Heart right ventricle (tissue), 16 donors: Measurements from ENCODE around the gene DNAJB9. TPM values are rescaled to one million over a fixed set of nuclear protein-coding genes. Genes with fewer than 3 reads are reported as not detected.

Experiments used
- ATAC-seq, 8 donors: fragments of 200-7000 bp; cut with Tn5 transposase; one replicate each; pipeline ENCODE4 v1.9.1; 2020; ENCODE audit warnings: mild to moderate bottlenecking in 8 of 8, moderate library complexity in 8 of 8, moderate number of reproducible peaks in 1 of 8
- DNase-seq, 2 donors: peaks; one replicate each; pipeline ENCODE4 v3.0.0-alpha.2; 2020
- H3K27ac ChIP-seq, 10 donors: fragments of 200-600 bp; sonication (generic) in 2 of 10; one replicate each; pipeline versions ENCODE4 v1.5.0 to v1.8.0; 2020 to 2022; ENCODE audit warnings: mild to moderate bottlenecking in 3 of 10
- H3K27me3 ChIP-seq, 7 donors: fragments of 200-600 bp; one replicate each; pipeline ENCODE4 v1.8.0; 2021 to 2022; ENCODE audit warnings: mild to moderate bottlenecking in 2 of 7
- H3K36me3 ChIP-seq, 9 donors: fragments of 200-600 bp; sonication (generic) in 1 of 9; one replicate each; pipeline versions ENCODE4 v1.5.0 to v1.8.0; 2020 to 2022; ENCODE audit warnings: mild to moderate bottlenecking in 2 of 9
- H3K4me1 ChIP-seq, 9 donors: fragments of 200-600 bp; sonication (generic) in 1 of 9; one replicate each; pipeline versions ENCODE4 v1.5.0 to v1.8.0; 2020 to 2022; ENCODE audit warnings: mild to moderate bottlenecking in 4 of 9
- H3K4me3 ChIP-seq, 10 donors: fragments of 200-600 bp; sonication (generic) in 2 of 10; one replicate each; pipeline versions ENCODE4 v1.5.0 to v1.8.0; 2020 to 2022; ENCODE audit warnings: mild to moderate bottlenecking in 7 of 10, moderate library complexity in 2 of 10
- H3K9me3 ChIP-seq, 11 donors: fragments of 200-600 bp in 10 of 11; sonication (generic) in 2 of 11; one replicate each; pipeline versions ENCODE4 v1.5.0 to v1.8.0; 2013 to 2022; ENCODE audit warnings: mild to moderate bottlenecking in 2 of 11, control low read depth in 1 of 11, moderate library complexity in 1 of 11
- WGBS, 2 donors: extraction: QIAGEN DNeasy Blood & Tissue Kit; methylation state at CpG; one replicate each; pipeline ENCODE4 v1.1.7; 2013; ENCODE audit warnings: inconsistent platforms in 1 of 2; 5-methylcytosine and 5-hydroxymethylcytosine counted together
- intact Hi-C, 10 donors: fragments of 100-400 bp; cut with DNase I; formaldehyde crosslinking; loops; one replicate each; pipeline versions ENCODE4 v1.11.1 to v1.14.2; 2022
- polyA plus RNA-seq, 2 donors: library from polyadenylated mRNA; stranded (reverse); fragments of 200-250 nt; gene quantifications; one replicate each; pipeline ENCODE4 v1.2.3, GENCODE V29; 2013
- total RNA-seq, 10 donors: library from RNA; stranded (reverse); fragmentation: NEBNext Ultra II Directional in 3 of 10; extraction: Animal tissue kit (Norgen Biotek cat#: 25700) in 3 of 10; gene quantifications; one replicate each; pipeline versions ENCODE4 v1.2.1 to v1.2.4, GENCODE V29; 2021 to 2023
- TF ChIP-seq, protein P1 (sequence below), 9 donors: fragments of 200-600 bp; sonication (generic) in 2 of 9; IDR thresholded peaks; one replicate each; pipeline versions ENCODE4 v1.5.0 to v1.8.0; 2021 to 2022; ENCODE audit warnings: antibody characterized with exemption in 9 of 9, mild to moderate bottlenecking in 5 of 9, moderate library complexity in 1 of 9
- donor health status: Arrhythmogenic right ventricular cardiomyopathy.
- donor health status: ischemic (EF 13 %, LVEDD 7.1; RV severe dilation, severe dysfunction).
- donor health status: healthy with polysubstance abuse.
- donor health status: DM: no; HTN: yes; CAD: no.
- donor health status: DM: no; HTN: no; CAD: no.
- donor health status: ischemic (EF 25% LVEDD 6.9; RV normal size, moderate dysfunction).
- donor health status: ischemic (EF 25% LVEDD 5.7; RV mildly dilated, moderate dysfunction).
- donor health status: healthy.
- donor health status: DM: yes; HTN: yes; CAD: no.
- donor health status: Ischemic cardiomyopathy.
- donor health status: ischemic (EF 35%, LVEDD 5.7; RV mildly dilated, moderate dysfunction).
- donor health status: nonischemic (EF 11% LVEDD 7.7; RV severe dilation, severe dysfunction).
- donor health status: DM: yes; HTN: yes; CAD: no.
- donor health status: PGD.
- donor health status: ischemic (EF 29% LVEDD 5.4; RV normal size, mild dysfunction).
- donor health status: nonischemic (EF 23%, LVEDD 6.1; RV moderate dilation, normal function).

Gene DNAJB9
- total and polyA plus RNA-seq, 12 donors, result 10.1 to 59.1 (median 45.4) TPM

DNA sequence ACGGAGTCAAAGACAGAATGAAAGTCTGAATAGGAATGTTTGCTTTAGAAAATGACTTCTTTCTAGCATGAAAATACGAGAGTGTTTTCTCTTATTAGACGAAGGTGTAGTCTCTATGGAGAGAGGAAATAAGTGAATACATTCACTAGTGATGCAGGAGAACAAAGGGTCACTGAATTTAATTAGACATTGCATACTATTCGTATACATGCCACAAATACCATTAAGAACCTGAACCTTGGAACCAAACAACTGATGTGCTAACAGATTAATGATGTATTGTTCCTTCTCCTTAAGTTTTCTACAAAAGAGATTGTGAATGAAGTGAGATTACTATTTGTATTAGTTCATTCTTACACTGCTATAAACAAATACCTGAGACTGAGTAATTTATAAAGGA lies 10.4 kb upstream of the DNAJB9 start:
- TF ChIP-seq, protein P1, sequence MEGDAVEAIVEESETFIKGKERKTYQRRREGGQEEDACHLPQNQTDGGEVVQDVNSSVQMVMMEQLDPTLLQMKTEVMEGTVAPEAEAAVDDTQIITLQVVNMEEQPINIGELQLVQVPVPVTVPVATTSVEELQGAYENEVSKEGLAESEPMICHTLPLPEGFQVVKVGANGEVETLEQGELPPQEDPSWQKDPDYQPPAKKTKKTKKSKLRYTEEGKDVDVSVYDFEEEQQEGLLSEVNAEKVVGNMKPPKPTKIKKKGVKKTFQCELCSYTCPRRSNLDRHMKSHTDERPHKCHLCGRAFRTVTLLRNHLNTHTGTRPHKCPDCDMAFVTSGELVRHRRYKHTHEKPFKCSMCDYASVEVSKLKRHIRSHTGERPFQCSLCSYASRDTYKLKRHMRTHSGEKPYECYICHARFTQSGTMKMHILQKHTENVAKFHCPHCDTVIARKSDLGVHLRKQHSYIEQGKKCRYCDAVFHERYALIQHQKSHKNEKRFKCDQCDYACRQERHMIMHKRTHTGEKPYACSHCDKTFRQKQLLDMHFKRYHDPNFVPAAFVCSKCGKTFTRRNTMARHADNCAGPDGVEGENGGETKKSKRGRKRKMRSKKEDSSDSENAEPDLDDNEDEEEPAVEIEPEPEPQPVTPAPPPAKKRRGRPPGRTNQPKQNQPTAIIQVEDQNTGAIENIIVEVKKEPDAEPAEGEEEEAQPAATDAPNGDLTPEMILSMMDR (IDR thresholded peaks at IDR 0.05), result no peak
- ATAC-seq (no peak), DNase-seq (no peak)
- Histone ChIP-seq H3K27ac (no peak overlapping the region), H3K36me3 (peaks cover 0 to 15% (median 3%) of the 10 kb centered on the region in 9 donors), H3K9me3 (peaks cover 0 to 35% (median 7%) of the 10 kb centered on the region in 11 donors), H3K4me3 (no peak overlapping the region), H3K4me1 (peaks cover 0 to 6% (median 0%) of the 10 kb centered on the region in 9 donors), H3K27me3 (no peaks in the 10 kb centered on the region)
- intact Hi-C loops, result no loop called here
- WGBS, 2 donors, result 92 to 93% methylated on average over 4 of the region's 4 CpGs

DNA sequence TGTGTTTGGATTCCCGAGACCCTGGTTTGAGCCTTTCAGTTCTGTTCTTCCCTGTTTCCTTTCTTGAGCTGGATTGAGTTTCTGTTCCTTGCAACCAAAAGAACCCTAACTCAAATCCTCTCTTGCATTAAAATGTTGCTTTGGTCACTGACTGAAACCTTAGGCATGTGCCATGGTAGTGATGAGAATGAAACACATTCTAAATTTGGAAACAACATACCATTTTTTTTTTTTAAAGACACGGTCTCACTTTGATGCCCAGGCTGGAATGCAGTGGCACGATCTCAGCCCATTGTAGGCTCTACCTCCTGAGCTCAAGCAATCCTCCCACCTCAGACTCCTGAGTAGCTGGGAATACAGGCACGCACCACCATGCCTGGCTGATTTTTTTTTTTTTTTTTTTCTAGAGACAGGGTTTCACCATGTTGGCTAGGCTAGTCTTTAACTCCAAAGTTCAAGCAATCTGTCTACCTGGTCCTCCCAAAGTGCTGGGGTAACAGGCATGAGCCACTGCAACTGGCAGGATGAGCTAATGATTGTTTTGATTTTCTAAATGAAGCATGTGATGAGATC lies 8.5 kb upstream of the DNAJB9 start:
- peak overlapping the region in 3 of 10 donors; percentile 7 to 30 (median 8) for H3K27ac ChIP-seq
- no peak overlapping the region for H3K4me3 ChIP-seq
- ATAC-seq (peak in 6 of 8 donors; percentile 42 to 80 (median 64)), DNase-seq (no peak)
- intact Hi-C loops, result no loop called here
- H3K36me3 ChIP-seq, result peaks cover 0 to 33% (median 12%) of the 10 kb centered on the region in 9 donors
- no peaks in the 10 kb centered on the region for H3K27me3 ChIP-seq
- WGBS, 2 donors, result 63 to 74% methylated on average over 4 of the region's 4 CpGs
- peaks cover 0 to 7% (median 0%) of the 10 kb centered on the region in 9 donors for H3K4me1 ChIP-seq
- TF ChIP-seq, protein P1 (IDR thresholded peaks at IDR 0.05), result no peak
- H3K9me3 ChIP-seq, result peaks cover 0 to 35% (median 7%) of the 10 kb centered on the region in 11 donors

GRCh38 chr7:108565987-108566386 lies 3.7 kb upstream of the DNAJB9 start:
- Histone ChIP-seq H3K36me3 (peaks cover 0 to 33% (median 12%) of the 10 kb centered on the region in 9 donors), H3K4me1 (peaks cover 0 to 35% (median 33%) of the 10 kb centered on the region in 9 donors), H3K4me3 (no peak overlapping the region), H3K27ac (no peak overlapping the region), H3K27me3 (no peaks in the 10 kb centered on the region), H3K9me3 (peaks cover 0 to under 1% (median 0%) of the 10 kb centered on the region in 11 donors)
- DNase-seq (no peak), ATAC-seq (no peak)
- TF ChIP-seq, protein P1 (IDR thresholded peaks at IDR 0.05), result no peak
- intact Hi-C loops, result loop anchor here in 2 of 10 donors (5.0 kb wide), 1 partner anchor 39 kb away; the partner anchor contains the start of gene PNPLA8 (in 2 of the 2)

DNA sequence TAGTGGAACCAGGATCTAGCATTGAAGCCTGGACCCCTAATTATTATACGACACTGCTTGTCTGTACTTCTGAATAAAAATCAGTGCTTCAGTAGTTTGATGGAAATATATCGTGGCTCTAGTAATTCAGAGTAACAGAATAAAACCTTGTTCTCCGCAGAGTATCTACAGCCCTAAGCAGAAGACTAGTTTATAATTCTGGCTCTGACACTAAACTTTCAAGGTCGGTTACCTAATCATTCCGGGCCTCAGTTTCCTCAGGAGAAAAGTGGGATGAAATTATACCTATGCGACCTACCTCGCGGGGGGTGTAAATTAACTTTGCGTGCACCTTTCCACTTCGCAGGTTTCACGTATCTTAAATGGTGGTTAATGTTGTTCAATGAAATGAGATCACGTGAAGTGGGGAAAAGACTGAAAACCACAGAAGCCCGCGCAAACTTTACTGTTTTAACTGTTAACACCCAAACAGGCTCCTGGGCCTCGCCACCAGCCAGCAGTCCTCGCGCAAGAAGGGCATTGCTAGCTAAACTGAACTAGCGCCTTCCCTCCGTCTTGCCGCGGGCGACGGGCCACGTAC lies 783 bp upstream of the DNAJB9 start:
- Histone ChIP-seq H3K4me1 (peaks cover 0 to 64% (median 50%) of the 10 kb centered on the region in 9 donors), H3K9me3 (no peaks in the 10 kb centered on the region), H3K27ac (peak overlapping the region; percentile 79 to 99 (median 97)), H3K27me3 (no peaks in the 10 kb centered on the region), H3K4me3 (peak overlapping the region; percentile 53 to 97 (median 86)), H3K36me3 (peaks cover 0 to 44% (median 16%) of the 10 kb centered on the region in 9 donors)
- TF ChIP-seq, protein P1 (IDR thresholded peaks at IDR 0.05), result no peak
- ATAC-seq, result no peak
- 7 to 10% methylated on average over 24 of the region's 24 CpGs for WGBS, 2 donors
- DNase-seq, result no peak
- intact Hi-C loops, result loop anchor here in 7 of 10 donors (1.0 to 5.0 kb wide), 3 partner anchors 42 to 43 kb away; partner anchors contain the start of gene PNPLA8 (in 7 of the 7)
